NCI-H446 treated with DMSO at 0.1 percent for 48 hours (cell line): Measurements from ENCODE around the gene NCAM1.
"Not testable (repeated sequence)": the region's sequence is repeated elsewhere in the genome, so short reads cannot be mapped to it uniquely, and the experiment has no call there.

Experiments used
- DNase-seq: peaks from one replicate; lab custom pipeline; 2025; lab: John Stamatoyannopoulos, UW

NCAM1 gene

DNA sequence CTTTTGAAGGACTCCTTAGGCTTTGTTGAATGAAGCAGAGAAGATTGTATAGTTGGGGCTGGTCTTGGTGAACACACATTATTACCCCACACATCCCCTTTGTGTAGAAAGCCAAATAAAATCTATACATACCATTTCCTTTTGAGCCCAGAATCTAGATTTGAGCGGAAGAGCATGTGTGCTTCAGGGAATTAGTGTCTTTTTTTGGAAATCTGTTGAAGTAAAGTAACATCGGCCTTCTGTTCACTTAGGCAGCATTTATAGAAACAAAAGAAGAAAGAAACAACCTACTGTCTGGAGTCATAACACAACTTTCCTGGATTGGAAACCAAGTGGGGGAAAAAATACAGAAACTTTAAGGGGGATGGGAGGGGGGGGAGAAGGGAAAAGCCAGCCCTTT is 315.2 kb downstream of the NCAM1 start:
- DNase-seq: no peak

DNA sequence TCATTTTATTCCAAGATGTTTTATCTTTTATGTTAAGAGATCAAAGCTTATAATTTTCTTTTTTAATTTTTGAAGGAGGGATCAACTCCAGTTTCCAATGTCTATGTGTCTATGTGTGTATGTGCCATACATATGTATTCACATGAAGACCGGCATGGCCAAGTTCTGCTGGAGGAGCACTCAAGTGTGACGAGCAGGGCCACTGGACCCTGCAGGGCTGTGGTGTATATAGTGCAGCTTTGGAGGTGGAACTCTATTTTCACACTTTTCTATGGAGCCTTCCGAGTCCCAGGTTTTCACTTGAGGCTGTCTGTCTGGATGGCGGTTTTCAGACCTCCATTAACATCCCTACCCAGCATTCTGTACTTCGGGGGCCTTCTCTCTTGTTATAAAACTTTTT is 316.7 kb downstream of the NCAM1 start:
- no peak for DNase-seq

DNA sequence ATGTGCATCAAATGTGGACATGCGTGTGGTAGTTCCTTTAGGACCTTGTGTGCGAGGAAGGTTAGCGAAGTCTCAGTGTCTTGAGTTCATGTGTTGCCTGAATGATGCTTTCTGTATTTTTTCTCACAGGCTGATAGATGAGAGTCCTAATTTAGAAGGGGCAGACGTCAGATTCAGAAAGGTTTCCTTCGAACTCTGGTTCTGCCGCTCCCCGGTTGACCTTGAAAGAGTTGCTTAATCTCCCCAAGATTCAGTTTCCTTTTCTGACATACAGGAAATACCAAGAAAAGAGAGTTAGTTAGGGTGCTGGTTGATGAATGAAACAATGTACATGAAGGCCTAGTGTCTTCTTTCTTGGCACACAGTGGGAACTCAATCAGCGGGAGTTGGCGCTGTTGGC is 317.3 kb downstream of the NCAM1 start:
- DNase-seq: no peak

- no peak for DNase-seq
Measured at GRCh38 chr11:113278925-113279324, 317.7 kb downstream of the NCAM1 start.

DNA sequence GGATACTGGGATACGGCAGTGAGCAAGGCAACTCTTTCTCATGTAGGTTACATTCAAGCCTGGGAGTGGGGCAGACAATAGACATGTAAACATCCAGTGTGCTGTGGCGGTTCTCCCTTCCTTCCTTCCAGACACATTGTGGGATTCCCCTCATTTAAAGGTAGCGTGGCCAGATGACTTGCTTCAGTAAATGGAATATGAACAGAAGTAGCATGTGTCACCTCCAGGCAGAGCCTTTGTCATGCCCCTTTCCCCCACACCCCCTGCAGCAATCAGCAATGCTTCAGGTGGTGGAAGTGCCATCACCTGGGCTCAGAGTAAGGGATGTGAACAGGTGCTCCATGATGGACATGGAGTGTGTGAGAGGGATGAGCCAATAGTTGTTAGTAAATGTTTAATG is 318.4 kb downstream of the NCAM1 start:
- DNase-seq: no peak

GRCh38 chr11:113281052-113281725 is 320.0 kb downstream of the NCAM1 start:
- DNase-seq: no peak

DNA sequence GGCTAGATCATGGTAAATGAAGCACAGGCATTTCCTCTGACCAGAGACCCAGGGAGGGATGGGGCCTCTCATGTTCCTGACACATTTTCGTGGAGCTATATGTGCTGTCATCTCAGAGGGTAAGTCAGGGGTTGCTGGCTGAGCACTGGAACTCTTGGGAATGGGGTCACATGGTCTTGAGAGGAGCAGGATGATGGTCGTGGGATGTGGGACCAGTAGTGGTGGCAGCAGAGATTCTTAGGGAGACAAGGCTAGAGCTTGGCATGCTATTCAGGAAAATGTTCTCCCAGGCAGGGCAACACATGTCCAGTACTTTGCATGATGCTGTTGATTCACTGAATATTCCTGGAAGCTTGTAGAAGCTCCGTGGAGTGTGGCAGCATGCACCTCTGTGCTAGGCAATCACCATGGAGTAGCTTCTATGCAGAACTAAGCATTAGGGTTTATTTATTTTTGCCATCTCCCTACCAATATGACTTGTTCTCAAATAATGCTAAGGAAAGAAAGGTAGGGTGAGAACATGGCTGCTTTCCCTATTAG is 321.7 kb downstream of the NCAM1 start:
- no peak for DNase-seq

DNA sequence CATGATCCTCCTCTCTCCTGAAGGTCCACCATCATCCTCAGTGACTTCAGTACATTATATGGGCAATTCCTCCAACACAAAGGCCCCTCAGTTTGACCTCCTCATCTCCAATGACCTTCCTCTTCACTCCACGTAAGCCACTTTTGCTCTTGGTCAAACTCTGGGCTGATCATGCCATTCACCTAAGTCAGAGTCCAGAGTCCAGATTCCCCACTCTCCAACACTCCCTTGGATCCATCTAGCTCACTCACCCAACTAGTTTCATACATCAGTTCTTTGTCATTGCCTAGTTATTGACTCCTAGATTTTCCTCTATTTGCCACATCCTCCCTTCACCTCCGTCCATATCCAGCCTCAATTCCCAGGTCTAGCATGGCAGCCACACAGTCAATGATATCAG is 322.7 kb downstream of the NCAM1 start:
- no peak for DNase-seq

DNA sequence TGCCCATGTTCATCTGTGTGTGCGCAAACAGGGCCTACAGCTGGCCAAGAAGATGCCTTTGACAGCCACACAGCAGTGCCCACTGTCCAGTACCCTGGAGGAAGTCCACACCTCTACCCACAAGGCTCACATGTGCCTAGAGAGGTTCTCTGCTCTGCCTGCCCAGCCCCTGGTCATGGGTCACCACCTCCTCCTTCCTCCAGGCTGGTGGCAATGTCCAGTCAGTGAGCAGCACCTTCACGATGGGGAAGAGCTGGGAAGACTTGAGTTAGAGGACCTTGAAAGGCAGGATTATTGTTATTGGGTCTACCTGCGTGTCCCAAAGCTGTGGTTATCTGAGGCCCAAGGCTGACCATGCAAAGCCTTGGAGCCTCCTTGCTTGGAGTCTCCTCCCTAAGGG is 324.8 kb downstream of the NCAM1 start:
- DNase-seq: no peak

GRCh38 chr11:113286509-113287497 is 325.6 kb downstream of the NCAM1 start:
- DNase-seq: no peak

- no peak for DNase-seq
Measured at GRCh38 chr11:113287801-113288200, 326.6 kb downstream of the NCAM1 start.

DNA sequence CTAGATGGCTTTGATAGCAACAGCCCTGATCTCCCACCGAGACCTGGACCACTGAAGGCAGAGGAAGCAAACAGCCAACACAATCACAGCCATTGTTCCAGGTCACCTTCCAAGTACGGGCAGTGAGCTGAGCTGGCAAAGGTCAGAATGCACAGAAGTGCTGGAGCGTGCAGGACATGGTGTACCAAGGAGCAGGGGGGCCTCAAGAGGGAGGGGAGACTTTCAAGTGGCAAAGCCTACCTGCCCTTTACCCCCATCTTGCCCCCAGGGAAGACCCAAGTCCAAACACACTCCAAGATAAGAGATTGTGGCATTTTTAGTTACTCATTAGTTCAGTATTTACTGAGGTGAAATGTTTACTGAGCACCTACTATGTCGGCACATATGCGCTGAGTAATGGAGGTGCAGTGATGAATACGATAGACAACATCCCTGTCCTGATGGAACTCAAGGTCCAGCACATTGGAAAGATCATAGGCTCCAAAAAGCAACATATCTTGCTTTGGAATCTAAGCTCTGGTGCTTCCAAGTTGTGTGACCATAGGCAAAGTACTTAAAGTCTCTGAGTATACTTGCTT is 327.2 kb downstream of the NCAM1 start:
- no peak for DNase-seq

DNA sequence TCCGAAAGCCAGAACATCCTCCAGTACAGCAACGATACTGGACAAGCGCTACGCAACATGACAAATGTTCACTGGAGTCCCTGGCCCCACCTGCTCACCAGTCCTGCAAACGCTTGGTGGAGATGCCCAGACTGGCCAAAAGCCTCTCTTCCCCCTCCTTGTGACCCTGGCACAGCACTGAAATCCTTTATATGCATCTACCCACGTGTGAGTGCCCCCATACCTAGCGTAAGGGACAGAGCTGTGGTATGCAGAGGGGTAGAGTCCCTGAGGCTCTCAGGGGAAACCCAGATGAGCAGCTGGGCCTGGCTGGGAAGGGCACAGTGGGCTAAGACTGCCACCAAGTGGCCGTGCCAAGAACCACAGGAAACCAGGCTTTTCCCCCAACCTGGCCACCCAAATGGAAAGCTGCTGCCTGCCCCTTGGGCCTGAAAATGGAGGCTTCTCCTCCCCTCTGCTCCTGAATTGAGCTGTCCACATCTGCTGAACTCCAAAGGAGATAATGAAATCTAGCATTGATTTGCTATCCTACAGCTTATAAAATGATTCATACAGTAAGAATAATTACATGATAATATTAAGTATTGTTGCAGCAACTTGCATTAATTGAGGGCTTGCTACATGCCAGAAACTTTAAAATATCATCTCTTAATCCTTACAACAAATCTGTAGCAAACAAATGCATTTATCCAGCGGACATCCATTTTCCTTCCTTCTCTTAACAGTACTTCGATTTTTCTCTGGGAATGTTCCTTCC is 328.4 kb downstream of the NCAM1 start:
- peak; percentile 43 for DNase-seq

- DNase-seq: no peak
Measured at GRCh38 chr11:113293936-113294335, 332.7 kb downstream of the NCAM1 start.

- DNase-seq: no peak
Measured at GRCh38 chr11:113295993-113296392, 334.8 kb downstream of the NCAM1 start.

- no peak for DNase-seq
Measured at GRCh38 chr11:113296447-113297205, 335.4 kb downstream of the NCAM1 start.

DNA sequence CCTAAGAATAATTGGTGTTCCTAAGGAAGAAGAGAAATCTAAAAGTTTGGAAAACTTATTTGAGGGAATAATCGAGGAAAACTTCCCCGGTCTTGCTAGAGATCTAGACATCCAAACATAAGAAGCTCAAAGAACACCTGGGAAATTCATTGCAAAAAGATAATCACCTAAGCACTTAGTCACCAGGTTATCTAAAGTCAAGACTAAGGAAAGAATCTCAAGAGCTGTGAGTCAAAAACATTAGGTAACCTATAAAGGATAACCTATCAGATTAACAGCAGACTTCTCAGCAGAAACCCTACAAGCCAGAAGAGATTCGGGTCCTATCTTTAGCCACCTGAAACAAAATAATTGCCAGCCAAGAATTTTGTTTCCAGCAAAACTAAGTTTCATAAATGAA is 337.3 kb downstream of the NCAM1 start:
- DNase-seq: not testable (repeated sequence)

DNA sequence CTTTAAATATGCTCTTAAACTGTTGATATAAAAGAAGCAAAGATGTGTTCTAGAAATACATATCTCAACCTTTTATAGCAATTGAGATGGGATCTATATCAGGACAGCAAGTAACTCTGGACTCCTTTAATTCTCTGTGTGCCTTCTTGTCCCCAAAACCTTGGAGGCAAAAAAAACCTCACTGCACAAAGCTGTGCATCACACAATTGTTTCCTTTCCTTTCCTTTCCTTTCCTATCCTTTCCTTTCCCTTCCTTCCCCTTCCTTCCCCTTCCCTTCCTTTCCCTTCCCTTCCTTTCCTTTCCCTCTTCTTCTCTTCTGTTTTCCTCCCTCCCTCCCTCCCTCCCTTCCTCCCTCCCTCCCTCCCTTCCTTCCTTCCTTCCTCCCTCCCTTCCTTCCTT is 343.7 kb downstream of the NCAM1 start:
- DNase-seq: no peak

GRCh38 chr11:113305440-113306336 is 344.5 kb downstream of the NCAM1 start:
- peak; percentile 41 for DNase-seq

GRCh38 chr11:113308601-113309000 is 347.4 kb downstream of the NCAM1 start:
- DNase-seq: no peak
